IMR-90 (cell line): ENCODE data around the gene ZNF836. TPM values are rescaled to one million over a fixed set of nuclear protein-coding genes. Genes with fewer than 3 reads are reported as not detected.

Experiments
- ATAC-seq: fragments of 200-7000 bp; cut with Tn5 transposase; 2 replicates; pipeline ENCODE4 v1.9.1; 2020; ENCODE audit warnings: low read depth, mild to moderate bottlenecking, moderate library complexity
- BruUV-seq: library from RNA; stranded (reverse); fragments of 400-500 nt; replicated peaks from 2 replicates; lab custom pipeline; 2021; lab: Mats Ljungman, UMichigan
- CTCF ChIA-PET: fragments of 300-600 bp; formaldehyde crosslinking; extraction: SDS; loops from one replicate; lab custom pipeline; 2021; ENCODE audit warnings: antibody characterized with exemption; lab: Yijun Ruan, JAX
- POLR2A ChIA-PET: fragments of 300-600 bp; sonication (Branson Sonifier 250); formaldehyde crosslinking; loops from one replicate; lab custom pipeline; 2022; ENCODE audit warnings: antibody characterized with exemption; ENCODE audit not compliant: unreplicated experiment; lab: Charles Lee
- DNase-seq: peaks from one replicate; pipeline ENCODE4 v3.0.0; 2013
- H2AFZ ChIP-seq: replicated peaks from 2 replicates; pipeline ENCODE3; 2013; ENCODE audit warnings: low read length, mild to moderate bottlenecking; ENCODE audit not compliant: poor library complexity
- H2AK5ac ChIP-seq: 2 replicates; pipeline ENCODE4 v1.6.1; 2013; ENCODE audit warnings: low read depth, low read length, inconsistent platforms
- H2AK9ac ChIP-seq: replicated peaks from 2 replicates; pipeline ENCODE3; 2013; ENCODE audit warnings: mild to moderate bottlenecking, low read depth, low read length, moderate library complexity; ENCODE audit not compliant: poor library complexity
- H2BK120ac ChIP-seq: 2 replicates; pipeline ENCODE4 v1.6.1; 2013; ENCODE audit warnings: low read depth, low read length, inconsistent platforms
- H2BK15ac ChIP-seq: 3 replicates; pipeline ENCODE4 v1.6.1; 2013; ENCODE audit warnings: low read depth, low read length, inconsistent platforms
- H2BK20ac ChIP-seq: 2 replicates; pipeline ENCODE4 v1.6.1; 2013; ENCODE audit warnings: low read depth, mild to moderate bottlenecking, inconsistent platforms, low read length, moderate library complexity
- H2BK5ac ChIP-seq: 2 replicates; pipeline ENCODE4 v1.6.1; 2013; ENCODE audit warnings: mild to moderate bottlenecking, low read depth, low read length, inconsistent platforms; ENCODE audit not compliant: poor library complexity, severe bottlenecking
- H3K14ac ChIP-seq: replicated peaks from 2 replicates; pipeline ENCODE4 v1.6.1; 2013; ENCODE audit warnings: low read depth, low read length, inconsistent platforms
- H3K18ac ChIP-seq: 2 replicates; pipeline ENCODE4 v1.6.1; 2013; ENCODE audit warnings: low read depth, low read length, control low read depth
- H3K23ac ChIP-seq: 2 replicates; pipeline ENCODE4 v1.6.1; 2013; ENCODE audit warnings: low read depth, low read length, inconsistent platforms
- H3K27ac ChIP-seq: 2 replicates; pipeline ENCODE4 v1.5.1; 2013; ENCODE audit warnings: mild to moderate bottlenecking, control low read depth, low read length; ENCODE audit not compliant: insufficient read depth
- H3K27me3 ChIP-seq: 2 replicates; pipeline ENCODE4 v1.6.1; 2013; ENCODE audit warnings: low read length; ENCODE audit not compliant: control insufficient read depth, insufficient read depth
- H3K36me3 ChIP-seq: 2 replicates; pipeline ENCODE4 v1.6.1; 2013; ENCODE audit warnings: low read length, mixed read lengths; ENCODE audit not compliant: control insufficient read depth, insufficient read depth
- H3K4ac ChIP-seq: 2 replicates; pipeline ENCODE4 v1.6.1; 2013; ENCODE audit warnings: low read depth, low read length, inconsistent platforms
- H3K4me1 ChIP-seq: 2 replicates; pipeline ENCODE4 v1.6.1; 2013; ENCODE audit warnings: low read length, mixed read lengths; ENCODE audit not compliant: control insufficient read depth, insufficient read depth
- H3K4me2 ChIP-seq: 2 replicates; pipeline ENCODE4 v1.6.1; 2013; ENCODE audit warnings: low read depth, mild to moderate bottlenecking, control low read depth, low read length, moderate library complexity
- H3K4me3 ChIP-seq: 2 replicates; pipeline ENCODE4 v1.5.1; 2013; ENCODE audit warnings: low read depth, mild to moderate bottlenecking, control low read depth, low read length, moderate library complexity; ENCODE audit not compliant: insufficient read depth
- H3K56ac ChIP-seq: 2 replicates; pipeline ENCODE4 v1.6.1; 2013; ENCODE audit warnings: low read length, inconsistent platforms; ENCODE audit not compliant: insufficient read depth; ENCODE audit errors: extremely low read depth
- H3K79me1 ChIP-seq, 2 experiments: 2 replicates each; pipeline ENCODE4 v1.6.1; 2013; ENCODE audit warnings: low read length in 2 of 2, inconsistent platforms in 1 of 2, low read depth in 1 of 2
- H3K9ac ChIP-seq: 2 replicates; pipeline ENCODE4 v1.6.1; 2013; ENCODE audit warnings: low read depth, low read length, control low read depth
- H3K9me1 ChIP-seq: 2 replicates; pipeline ENCODE4 v1.6.1; 2013; ENCODE audit warnings: low read length, inconsistent platforms; ENCODE audit not compliant: insufficient read depth
- H3K9me3 ChIP-seq: 2 replicates; pipeline ENCODE4 v1.6.1; 2013; ENCODE audit warnings: low read length; ENCODE audit not compliant: control insufficient read depth, insufficient read depth
- H4K20me1 ChIP-seq: 2 replicates; pipeline ENCODE4 v1.6.1; 2013; ENCODE audit warnings: low read length, inconsistent platforms; ENCODE audit not compliant: insufficient read depth
- H4K5ac ChIP-seq: 2 replicates; pipeline ENCODE4 v1.6.1; 2013; ENCODE audit warnings: mild to moderate bottlenecking, low read depth, low read length, control low read depth
- H4K8ac ChIP-seq, 2 experiments: 2 replicates each; pipeline ENCODE4 v1.6.1; 2013; ENCODE audit warnings: low read depth in 2 of 2, low read length in 2 of 2, control low read depth in 1 of 2, inconsistent platforms in 1 of 2
- H4K91ac ChIP-seq: 2 replicates; pipeline ENCODE4 v1.6.1; 2013; ENCODE audit warnings: low read depth, low read length, inconsistent platforms; ENCODE audit not compliant: insufficient read depth
- BHLHE40 ChIP-seq: fragments of 150-350 bp; IDR thresholded peaks from 2 replicates; pipeline ENCODE4 v1.6.1; 2016; ENCODE audit warnings: mild to moderate bottlenecking, low read depth, low read length
- CEBPB ChIP-seq: IDR thresholded peaks from 2 replicates; pipeline ENCODE4 v1.6.1; 2012; ENCODE audit warnings: low read depth, low read length, improper control_type of control experiment
- CTCF ChIP-seq: conservative IDR thresholded peaks from 2 replicates; pipeline ENCODE4 v1.5.1; 2012; ENCODE audit warnings: mild to moderate bottlenecking, low read depth, low read length, improper control_type of control experiment
- ELK1 ChIP-seq: fragments of 150-350 bp; IDR thresholded peaks from 2 replicates; pipeline ENCODE4 v1.6.1; 2016; ENCODE audit warnings: low read depth, mild to moderate bottlenecking, low read length, moderate library complexity, borderline replicate concordance
- FOS ChIP-seq: fragments of 150-350 bp; IDR thresholded peaks from 2 replicates; pipeline ENCODE4 v1.6.1; 2016; ENCODE audit warnings: low read depth, low read length
- MAFK ChIP-seq: IDR thresholded peaks from 2 replicates; pipeline ENCODE4 v1.6.1; 2012; ENCODE audit warnings: low read depth, low read length, improper control_type of control experiment
- MAZ ChIP-seq: IDR thresholded peaks from 2 replicates; pipeline ENCODE4 v1.6.1; 2012; ENCODE audit warnings: low read depth, mild to moderate bottlenecking, low read length, improper control_type of control experiment, moderate library complexity, borderline replicate concordance
- MXI1 ChIP-seq: IDR thresholded peaks from 2 replicates; pipeline ENCODE4 v1.6.1; 2012; ENCODE audit warnings: low read depth, mild to moderate bottlenecking, low read length, moderate library complexity, borderline replicate concordance
- NFE2L2 ChIP-seq: fragments of 150-350 bp; IDR thresholded peaks from 2 replicates; pipeline ENCODE4 v1.6.1; 2016; ENCODE audit warnings: low read depth, mild to moderate bottlenecking, low read length
- POLR2A ChIP-seq: IDR thresholded peaks from 2 replicates; pipeline ENCODE4 v1.6.1; 2012; ENCODE audit warnings: mild to moderate bottlenecking, low read depth, low read length
- RAD21 ChIP-seq: IDR thresholded peaks from 2 replicates; pipeline ENCODE4 v1.6.1; 2012; ENCODE audit warnings: low read length, improper control_type of control experiment
- RFX5 ChIP-seq: IDR thresholded peaks from 2 replicates; pipeline ENCODE4 v1.8.0; 2012; ENCODE audit warnings: low read depth, mild to moderate bottlenecking, low read length, moderate library complexity
- SMC3 ChIP-seq: fragments of 150-350 bp; IDR thresholded peaks from 2 replicates; pipeline ENCODE4 v1.6.1; 2016; ENCODE audit warnings: low read depth, mild to moderate bottlenecking, antibody characterized with exemption, low read length, moderate library complexity
- USF2 ChIP-seq: fragments of 150-350 bp; IDR thresholded peaks from 2 replicates; pipeline ENCODE4 v1.6.1; 2017; ENCODE audit warnings: mild to moderate bottlenecking, antibody characterized with exemption, low read length, low read depth
- WGBS, 2 experiments: methylation state at CpG; one replicate each; pipeline versions ENCODE4 v1.1.5 to v1.1.7; 2013; ENCODE audit warnings: missing lambda C conversion rate in 2 of 2; ENCODE audit not compliant: insufficient read length in 1 of 2; ENCODE audit errors: extremely low coverage in 2 of 2; 5-methylcytosine and 5-hydroxymethylcytosine counted together
- dilution Hi-C: fragments of 300-500 bp; cut with HindIII; formaldehyde crosslinking; loops from one replicate; pipeline ENCODE4 v1.14.3; 2018; ENCODE audit warnings: low sequenced_read_pairs; ENCODE audit not compliant: unreplicated experiment
- in situ Hi-C: fragments of 300-500 bp; cut with MboI; formaldehyde crosslinking; loops from 3 replicates; pipeline ENCODE4 v1.14.3; 2019; ENCODE audit warnings: low sequenced_read_pairs, inconsistent platforms, mixed read lengths
- intact Hi-C: fragments of 100-400 bp; cut with micrococcal nuclease; formaldehyde crosslinking; loops from 2 replicates; pipeline ENCODE4 v1.10.0; 2022
- polyA plus RNA-seq, 3 experiments: library from polyadenylated mRNA; depleted of rRNA; stranded (reverse); fragments of >200 nt; gene quantifications; 2 replicates each; pipeline ENCODE4 v1.2.3, GENCODE V29; 2012; ENCODE audit warnings: low replicate concordance in 1 of 3
- total RNA-seq: library from RNA; depleted of rRNA; stranded (reverse); fragments of >200 nt; gene quantifications from 2 replicates; pipeline ENCODE4 v1.2.3, GENCODE V29; 2012

ZNF836 gene
- total and polyA plus RNA-seq, 2 of the 4 experiments (the other 2 are of a cell fraction): 1.1 to 4.1 TPM

DNA sequence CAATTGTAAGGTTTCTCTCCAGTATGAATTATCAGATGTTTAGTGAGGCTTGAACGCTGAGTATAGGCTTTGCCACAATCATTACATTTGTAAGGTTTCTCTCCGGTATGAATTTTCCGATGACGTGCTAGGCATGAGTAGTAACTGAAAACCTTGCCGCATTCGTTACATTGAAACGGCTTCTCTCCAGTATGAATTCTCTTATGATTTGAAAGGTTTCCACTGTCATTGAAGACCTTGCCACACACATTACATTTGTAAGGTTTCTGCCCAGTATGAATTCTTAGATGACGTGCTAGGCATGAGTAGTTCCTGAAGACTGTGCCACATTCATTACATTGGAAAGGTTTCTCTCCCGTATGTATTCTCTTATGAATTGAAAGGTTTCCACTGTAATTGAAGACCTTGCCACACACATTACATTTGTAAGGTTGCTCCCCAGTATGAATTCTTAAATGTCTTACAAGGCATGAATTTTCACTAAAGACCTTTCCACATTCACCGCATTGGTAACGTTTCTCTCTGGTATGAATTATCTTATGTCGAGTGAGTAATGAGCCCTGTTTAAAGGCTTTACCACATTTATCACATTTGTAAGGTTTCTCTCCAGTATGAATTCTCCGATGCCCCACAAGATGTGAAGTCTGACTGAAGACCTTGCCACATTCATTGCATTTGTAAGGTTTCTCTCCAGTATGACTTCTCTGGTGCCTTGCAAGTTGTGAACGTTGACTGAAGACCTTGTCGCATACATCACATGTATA lies 15.6 kb downstream of the ZNF836 start:
- H4K91ac ChIP-seq: no peak overlapping the region
- POLR2A ChIA-PET: no interaction called here
- H2BK5ac ChIP-seq: no peak overlapping the region
- H2BK15ac ChIP-seq: no peak overlapping the region
- in situ Hi-C loops (no loop called here), intact Hi-C loops (no loop called here), dilution Hi-C loops (no loop called here)
- H2AK9ac ChIP-seq: no peak overlapping the region
- H3K9ac ChIP-seq: no peak overlapping the region
- no peaks in the 10 kb centered on the region for H3K9me1 ChIP-seq
- no peaks in the 10 kb centered on the region for H3K79me1 ChIP-seq
- no peak overlapping the region for H3K4me2 ChIP-seq
- no peak overlapping the region for H3K14ac ChIP-seq
- WGBS, 2 experiments: no CpG with 5 or more reads among the region's 15 CpGs
- peaks cover 17% of the 10 kb centered on the region for H3K36me3 ChIP-seq
- no peak overlapping the region for H3K56ac ChIP-seq
- no peak overlapping the region for H3K27ac ChIP-seq
- H3K4me3 ChIP-seq: no peak overlapping the region
- TF ChIP-seq RFX5 (no peak), USF2 (no peak), ELK1 (no peak), BHLHE40 (no peak), RAD21 (no peak), MAFK (no peak), SMC3 (no peak), MAZ (no peak), FOS (no peak), CTCF (no peak), NFE2L2 (no peak), CEBPB (no peak), MXI1 (no peak), POLR2A (no peak)
- H3K27me3 ChIP-seq: no peaks in the 10 kb centered on the region
- no peak overlapping the region for H3K18ac ChIP-seq
- no peak overlapping the region for H4K8ac ChIP-seq
- no peak overlapping the region for H3K23ac ChIP-seq
- no peaks in the 10 kb centered on the region for H4K20me1 ChIP-seq
- ATAC-seq (no peak), DNase-seq (no peak)
- H3K9me3 ChIP-seq: peaks cover 65% of the 10 kb centered on the region
- H2AFZ ChIP-seq: no peak overlapping the region
- CTCF ChIA-PET: no interaction called here
- H4K5ac ChIP-seq: no peak overlapping the region
- H3K4ac ChIP-seq: no peak overlapping the region
- no peak overlapping the region for H2BK20ac ChIP-seq
- H2AK5ac ChIP-seq: no peak overlapping the region
- H2BK120ac ChIP-seq: no peak overlapping the region
- no peaks in the 10 kb centered on the region for H3K4me1 ChIP-seq
- BruUV-seq: no TSS peak
